DND-41 (cell line): Measurements from ENCODE around the gene CEP104.

ENCODE experiments used
- ATAC-seq: fragments of 200-7000 bp; cut with Tn5 transposase; 3 replicates; pipeline ENCODE4 v1.9.1; 2021; ENCODE audit warnings: low read depth; ENCODE audit not compliant: insufficient read depth
- DNase-seq: peaks from one replicate; pipeline ENCODE4 v3.0.0-alpha.2; 2020
- H2AFZ ChIP-seq: 2 replicates; pipeline ENCODE4 v1.6.0; 2012; ENCODE audit warnings: low read depth, low read length
- H3K27ac ChIP-seq: 2 replicates; pipeline ENCODE4 v1.5.1; 2012; ENCODE audit warnings: low read length, inconsistent platforms
- H3K27me3 ChIP-seq: fragments of 200-600 bp; sonication (generic); 2 replicates; pipeline ENCODE4 v1.6.0; 2012; ENCODE audit warnings: low read length, mild to moderate bottlenecking, inconsistent platforms; ENCODE audit not compliant: insufficient read depth, poor library complexity
- H3K36me3 ChIP-seq: 2 replicates; pipeline ENCODE4 v1.5.1; 2012; ENCODE audit warnings: low read length, inconsistent platforms; ENCODE audit not compliant: insufficient read depth
- H3K4me1 ChIP-seq: 2 replicates; pipeline ENCODE4 v1.5.1; 2012; ENCODE audit warnings: mild to moderate bottlenecking, low read length; ENCODE audit not compliant: insufficient read depth
- H3K4me2 ChIP-seq: 2 replicates; pipeline ENCODE4 v1.6.0; 2012; ENCODE audit warnings: mild to moderate bottlenecking, moderate library complexity, low read length, inconsistent platforms; ENCODE audit not compliant: insufficient read depth
- H3K4me3 ChIP-seq, 2 experiments: fragments of 200-600 bp in 1 of 2; shearing (Covaris generic) in 1 of 2; 2 replicates each; pipeline ENCODE4 v1.5.1; 2012 to 2016; ENCODE audit warnings: inconsistent platforms in 2 of 2, low read length in 2 of 2, mild to moderate bottlenecking in 2 of 2, low read depth in 1 of 2, moderate library complexity in 1 of 2
- H3K79me2 ChIP-seq: 2 replicates; pipeline ENCODE4 v1.6.0; 2012; ENCODE audit warnings: low read length, inconsistent platforms; ENCODE audit not compliant: insufficient read depth
- H3K9ac ChIP-seq: 2 replicates; pipeline ENCODE4 v1.6.0; 2012; ENCODE audit warnings: low read depth, mild to moderate bottlenecking, inconsistent platforms, low read length, moderate library complexity
- H3K9me3 ChIP-seq: 2 replicates; pipeline ENCODE4 v1.5.1; 2012; ENCODE audit warnings: low read length, moderate library complexity, mild to moderate bottlenecking, inconsistent platforms; ENCODE audit not compliant: insufficient read depth, severe bottlenecking
- H4K20me1 ChIP-seq: 2 replicates; pipeline ENCODE4 v1.6.0; 2012; ENCODE audit warnings: low read length; ENCODE audit not compliant: insufficient read depth
- EZH2 ChIP-seq: IDR thresholded peaks from 3 replicates; pipeline ENCODE4 v1.6.1; 2012; ENCODE audit warnings: borderline replicate concordance, low read depth, mild to moderate bottlenecking, moderate library complexity, low read length, inconsistent platforms; ENCODE audit not compliant: severe bottlenecking
- TF ChIP-seq, protein P1 (sequence below): IDR thresholded peaks from 2 replicates; pipeline ENCODE4 v1.5.1; 2012; ENCODE audit warnings: borderline replicate concordance, low read length, moderate library complexity, mild to moderate bottlenecking; ENCODE audit not compliant: poor library complexity, severe bottlenecking; ENCODE audit errors: extremely low read depth

CEP104 gene

DNA sequence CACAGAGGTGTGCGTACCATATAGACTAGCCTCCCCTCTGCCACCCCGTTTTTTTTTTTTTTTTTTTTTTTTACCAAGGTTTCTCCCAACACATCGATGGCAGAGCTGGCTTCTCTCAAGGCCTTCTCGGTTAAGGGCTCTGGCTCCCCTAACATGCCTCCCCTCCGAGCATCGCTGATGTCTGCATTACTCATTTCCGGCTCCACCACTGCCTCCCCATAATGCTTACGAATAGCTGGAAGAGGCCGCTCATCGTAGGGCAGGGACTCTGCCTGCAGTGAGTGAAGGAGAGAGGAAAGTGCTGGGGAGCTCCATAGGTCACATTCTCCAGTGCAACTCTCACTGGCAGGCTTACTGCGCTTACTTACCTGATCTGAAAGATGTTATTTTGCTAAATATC is 20.6 kb downstream of the CEP104 start:
- no peak overlapping the region for H2AFZ ChIP-seq
- DNase-seq (no peak), ATAC-seq (no peak)
- peaks cover 72% of the 10 kb centered on the region for H3K36me3 ChIP-seq
- H3K27ac ChIP-seq, result no peak overlapping the region
- TF ChIP-seq, protein P1, sequence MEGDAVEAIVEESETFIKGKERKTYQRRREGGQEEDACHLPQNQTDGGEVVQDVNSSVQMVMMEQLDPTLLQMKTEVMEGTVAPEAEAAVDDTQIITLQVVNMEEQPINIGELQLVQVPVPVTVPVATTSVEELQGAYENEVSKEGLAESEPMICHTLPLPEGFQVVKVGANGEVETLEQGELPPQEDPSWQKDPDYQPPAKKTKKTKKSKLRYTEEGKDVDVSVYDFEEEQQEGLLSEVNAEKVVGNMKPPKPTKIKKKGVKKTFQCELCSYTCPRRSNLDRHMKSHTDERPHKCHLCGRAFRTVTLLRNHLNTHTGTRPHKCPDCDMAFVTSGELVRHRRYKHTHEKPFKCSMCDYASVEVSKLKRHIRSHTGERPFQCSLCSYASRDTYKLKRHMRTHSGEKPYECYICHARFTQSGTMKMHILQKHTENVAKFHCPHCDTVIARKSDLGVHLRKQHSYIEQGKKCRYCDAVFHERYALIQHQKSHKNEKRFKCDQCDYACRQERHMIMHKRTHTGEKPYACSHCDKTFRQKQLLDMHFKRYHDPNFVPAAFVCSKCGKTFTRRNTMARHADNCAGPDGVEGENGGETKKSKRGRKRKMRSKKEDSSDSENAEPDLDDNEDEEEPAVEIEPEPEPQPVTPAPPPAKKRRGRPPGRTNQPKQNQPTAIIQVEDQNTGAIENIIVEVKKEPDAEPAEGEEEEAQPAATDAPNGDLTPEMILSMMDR, result no peak
- TF ChIP-seq EZH2, result no peak
- no peaks in the 10 kb centered on the region for H3K79me2 ChIP-seq
- no peaks in the 10 kb centered on the region for H3K4me1 ChIP-seq
- no peak overlapping the region for H3K9ac ChIP-seq
- no peak overlapping the region for H3K4me3 ChIP-seq
- H3K27me3 ChIP-seq, result no peaks in the 10 kb centered on the region
- H3K9me3 ChIP-seq, result no peaks in the 10 kb centered on the region
- no peaks in the 10 kb centered on the region for H4K20me1 ChIP-seq
- no peak overlapping the region for H3K4me2 ChIP-seq

DNA sequence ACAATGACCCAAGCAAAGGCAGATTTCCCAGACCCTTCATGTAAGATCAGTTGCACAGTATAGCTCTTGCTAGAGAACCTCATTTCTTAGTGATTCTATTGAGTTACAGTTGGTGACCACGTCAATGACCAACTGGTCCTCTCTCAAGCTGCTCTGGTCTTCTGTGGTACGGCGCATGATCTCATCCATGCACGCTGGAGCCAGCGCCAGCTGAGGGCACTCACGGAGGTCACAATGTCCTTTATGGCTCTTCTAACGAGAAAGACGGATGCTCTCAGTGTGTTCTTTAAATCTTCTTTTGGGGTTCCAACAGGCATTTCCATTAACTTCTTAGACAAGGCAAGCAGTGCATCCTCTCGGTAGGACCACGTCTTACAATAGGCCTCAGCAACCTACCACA is 22.3 kb downstream of the CEP104 start:
- H3K4me2 ChIP-seq, result no peak overlapping the region
- H3K36me3 ChIP-seq, result peaks cover 68% of the 10 kb centered on the region
- no peak overlapping the region for H3K4me3 ChIP-seq
- ATAC-seq (no peak), DNase-seq (no peak)
- H3K27me3 ChIP-seq, result no peaks in the 10 kb centered on the region
- no peak overlapping the region for H3K27ac ChIP-seq
- no peaks in the 10 kb centered on the region for H4K20me1 ChIP-seq
- no peak overlapping the region for H3K9ac ChIP-seq
- no peaks in the 10 kb centered on the region for H3K9me3 ChIP-seq
- no peak for TF ChIP-seq EZH2
- TF ChIP-seq, protein P1, result no peak
- no peak overlapping the region for H2AFZ ChIP-seq
- no peaks in the 10 kb centered on the region for H3K4me1 ChIP-seq
- H3K79me2 ChIP-seq, result no peaks in the 10 kb centered on the region

DNA sequence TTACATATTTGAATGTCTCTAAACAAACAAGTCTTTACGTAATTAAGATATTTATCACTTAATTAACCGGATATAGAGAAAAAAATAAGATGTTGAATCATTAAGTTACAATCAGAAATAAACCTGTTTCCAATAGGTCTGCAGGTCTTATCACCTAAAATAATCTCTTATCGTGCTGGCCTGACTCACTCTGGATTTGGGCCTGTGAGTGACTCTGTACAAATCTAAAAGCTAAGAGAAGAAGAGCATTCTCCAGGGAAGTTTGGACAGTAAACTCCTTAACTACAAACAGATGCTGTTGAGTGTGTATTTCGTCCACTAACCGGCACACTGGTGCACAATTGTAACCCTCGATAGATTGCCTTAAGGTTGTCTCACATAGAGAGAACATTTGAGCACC is 25.3 kb downstream of the CEP104 start:
- Histone ChIP-seq H3K9ac (no peak overlapping the region), H3K4me3 (no peak overlapping the region), H3K79me2 (no peaks in the 10 kb centered on the region), H2AFZ (no peak overlapping the region), H3K27ac (no peak overlapping the region), H3K9me3 (no peaks in the 10 kb centered on the region), H3K36me3 (peaks cover 67% of the 10 kb centered on the region), H3K4me2 (no peak overlapping the region), H3K4me1 (no peaks in the 10 kb centered on the region), H3K27me3 (no peaks in the 10 kb centered on the region), H4K20me1 (no peaks in the 10 kb centered on the region)
- DNase-seq (no peak), ATAC-seq (no peak)
- TF ChIP-seq, protein P1, result no peak
- TF ChIP-seq EZH2, result no peak

DNA sequence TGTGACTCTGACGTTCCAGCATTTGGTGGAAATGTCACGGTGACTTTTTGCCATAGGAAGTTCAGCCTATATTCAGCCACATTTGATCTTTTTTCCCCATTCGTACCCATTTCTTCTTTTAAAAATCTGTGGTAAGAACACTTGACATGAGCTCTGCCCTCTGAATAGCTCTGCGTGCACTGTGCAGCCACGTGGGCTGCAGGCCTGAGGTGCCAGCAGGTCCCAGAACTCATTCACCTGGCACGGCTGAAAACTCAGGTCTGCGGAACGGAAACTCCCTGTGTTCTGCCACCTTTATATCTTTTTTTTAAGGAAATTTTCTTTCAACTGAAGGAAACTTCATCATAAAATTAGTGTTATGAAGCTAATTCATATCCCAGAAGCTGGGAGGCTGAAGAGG is 28.6 kb downstream of the CEP104 start:
- no peak overlapping the region for H3K4me2 ChIP-seq
- no peak overlapping the region for H3K4me3 ChIP-seq
- no peak overlapping the region for H2AFZ ChIP-seq
- no peak for DNase-seq
- peaks cover 69% of the 10 kb centered on the region for H3K36me3 ChIP-seq
- no peak for TF ChIP-seq EZH2
- TF ChIP-seq, protein P1, result no peak
- H3K79me2 ChIP-seq, result no peaks in the 10 kb centered on the region
- no peak overlapping the region for H3K27ac ChIP-seq
- H3K27me3 ChIP-seq, result no peaks in the 10 kb centered on the region
- no peaks in the 10 kb centered on the region for H4K20me1 ChIP-seq
- ATAC-seq, result no peak
- H3K4me1 ChIP-seq, result no peaks in the 10 kb centered on the region
- H3K9ac ChIP-seq, result no peak overlapping the region
- no peaks in the 10 kb centered on the region for H3K9me3 ChIP-seq
